GM18951 (cell line): Measurements from ENCODE around the gene CACTIN.
"Not testable (repeated sequence)": the region's sequence is repeated elsewhere in the genome, so short reads cannot be mapped to it uniquely, and the experiment has no call there.

Experiments used
- POLR2A ChIP-seq: IDR thresholded peaks from 4 replicates; pipeline ENCODE4 v1.6.1; 2011; ENCODE audit warnings: mild to moderate bottlenecking; ENCODE audit not compliant: insufficient read length, insufficient read depth; ENCODE audit errors: extremely low read depth
- in situ Hi-C: fragments of 300-500 bp; cut with MboI; formaldehyde crosslinking; loops from one replicate; pipeline ENCODE4 v1.12.0; 2022; ENCODE audit warnings: low sequenced_read_pairs, mixed read lengths, inconsistent platforms; ENCODE audit not compliant: unreplicated experiment

Gene CACTIN

DNA sequence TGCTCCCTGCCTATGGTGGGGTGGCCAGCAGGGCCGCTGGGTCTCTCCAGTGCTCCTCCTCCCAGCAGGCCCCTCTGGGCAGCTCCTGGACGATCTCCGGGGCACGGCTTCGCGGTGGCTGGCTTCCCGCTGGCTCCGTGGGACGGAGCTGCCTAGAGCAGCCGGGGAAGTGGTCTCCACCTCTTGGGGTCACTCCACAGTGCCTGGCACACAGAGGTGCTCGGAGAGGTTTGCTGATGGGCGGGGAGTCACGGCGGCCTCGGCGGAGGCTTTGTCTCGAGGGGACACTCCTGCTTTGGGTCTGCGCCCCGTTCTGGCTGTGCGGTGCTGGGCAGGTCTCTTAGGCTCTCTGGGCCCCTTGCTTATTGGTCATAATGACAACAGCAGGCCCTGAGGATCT is 9.9 kb upstream of the CACTIN start:
- TF ChIP-seq POLR2A = no peak
- in situ Hi-C loops = no loop called here

DNA sequence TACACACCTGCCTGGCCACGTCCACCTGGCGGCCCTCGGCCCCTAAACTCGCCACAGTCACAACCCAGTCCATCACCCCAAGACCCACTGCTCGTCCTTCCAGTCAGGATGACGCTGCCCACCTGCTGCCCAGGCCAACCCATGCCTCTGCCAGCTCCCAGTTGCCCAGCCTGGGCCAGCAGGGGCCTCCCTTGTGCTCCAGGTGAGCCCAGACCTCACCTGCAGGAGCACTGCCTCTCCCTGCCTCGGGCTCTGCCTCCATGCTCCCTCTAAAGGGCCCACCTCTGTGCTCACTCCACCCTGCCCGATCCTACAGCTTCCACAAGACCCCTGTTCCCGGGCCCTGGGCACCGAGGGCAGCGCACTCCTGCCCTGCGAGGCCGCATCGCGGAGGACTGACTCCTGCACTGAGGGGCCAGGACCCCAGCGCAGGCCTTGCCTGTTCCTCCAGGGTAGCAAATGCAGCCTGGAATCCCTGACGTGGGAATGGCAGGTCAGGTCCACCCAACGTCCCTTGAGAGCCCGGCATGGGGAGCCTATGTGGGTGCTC is 8.0 kb upstream of the CACTIN start:
- TF ChIP-seq POLR2A = no peak
- in situ Hi-C loops = no loop called here

DNA sequence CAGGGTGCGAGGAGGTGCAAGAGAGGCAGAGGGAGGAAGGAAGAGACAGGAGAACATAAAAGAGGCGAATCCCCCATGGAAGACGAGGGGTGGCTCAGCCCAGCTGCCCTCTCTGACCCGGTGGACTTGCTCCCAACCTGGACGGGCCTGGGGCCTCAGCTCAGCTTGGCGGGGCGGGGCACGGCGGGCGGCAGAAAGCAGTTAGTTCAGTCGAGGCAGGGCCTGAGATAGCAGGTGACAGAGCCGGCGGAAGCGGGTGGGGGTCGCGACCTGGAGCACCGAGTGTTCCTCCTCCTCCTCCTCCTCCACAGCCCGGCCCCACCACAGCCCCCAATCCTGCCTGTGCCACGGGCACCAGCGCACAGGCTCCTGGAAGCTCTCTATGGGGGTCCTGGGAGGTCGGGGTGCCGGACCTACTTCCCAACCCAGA is 7.0 kb upstream of the CACTIN start:
- in situ Hi-C loops = no loop called here

DNA sequence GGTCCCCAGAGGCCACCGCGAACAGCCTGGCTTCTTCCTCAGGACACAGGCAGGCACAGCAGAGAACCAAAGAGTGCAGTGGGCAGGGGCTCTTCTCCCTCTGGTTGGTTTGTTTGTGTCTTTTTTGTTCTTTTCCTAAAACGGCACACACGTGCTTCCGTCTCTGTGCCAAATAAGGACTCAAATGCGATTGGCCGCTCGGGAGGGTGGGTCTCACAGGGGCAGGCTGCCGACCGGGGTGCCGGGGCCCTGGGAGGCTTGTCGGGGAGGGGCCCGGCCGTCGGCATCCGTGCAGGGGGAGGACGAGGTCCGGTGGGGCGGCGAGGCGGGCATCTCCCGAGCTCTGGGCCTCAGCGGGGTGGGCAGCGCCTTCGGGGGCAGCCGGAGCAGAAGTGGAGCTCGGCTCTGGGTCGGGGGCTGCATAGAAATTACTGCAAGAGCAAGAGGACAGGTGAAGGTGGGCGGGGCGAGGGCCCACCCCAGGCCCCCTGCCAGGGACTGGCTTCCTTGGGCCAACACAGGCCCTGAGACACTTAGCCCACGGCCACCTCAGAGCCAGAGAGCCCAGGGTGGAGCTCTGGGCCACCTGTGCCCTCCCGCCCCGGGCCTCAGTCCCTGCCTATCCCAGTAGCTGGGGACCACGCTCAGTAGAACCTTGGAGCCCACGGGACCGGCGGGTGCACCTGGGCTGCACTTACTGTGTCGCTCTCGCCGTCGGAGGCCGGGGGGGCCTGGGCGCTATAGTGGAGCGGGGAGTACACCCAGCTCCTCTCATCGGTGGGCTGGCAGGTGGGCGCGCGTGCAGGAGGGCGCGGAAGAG is 6.4 kb upstream of the CACTIN start:
- no peak for TF ChIP-seq POLR2A
- in situ Hi-C loops = no loop called here

More for the DNA sequence above, 7.0 kb upstream of the CACTIN start:
- no peak for TF ChIP-seq POLR2A

DNA sequence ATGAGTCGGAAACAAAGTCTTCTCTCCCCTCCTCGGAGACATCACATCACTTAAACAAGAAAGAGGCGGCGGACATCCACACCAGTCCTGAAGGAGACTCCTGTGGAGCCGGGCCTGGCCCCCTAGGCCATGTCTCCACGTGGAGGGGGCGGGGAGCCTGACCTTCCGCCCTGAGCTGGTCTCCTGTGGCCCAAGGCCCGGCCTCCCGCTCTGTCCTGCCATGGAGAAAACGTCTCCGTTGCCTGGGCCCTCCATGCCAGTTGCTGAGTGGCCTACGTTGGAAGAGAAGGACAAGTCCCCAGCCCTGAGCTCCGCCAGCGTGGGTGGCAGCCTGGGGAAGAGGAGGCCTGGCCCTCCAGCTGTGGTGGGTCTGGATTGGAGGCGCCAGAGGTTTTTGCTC is 5.5 kb upstream of the CACTIN start:
- no peak for TF ChIP-seq POLR2A
- in situ Hi-C loops = no loop called here

DNA sequence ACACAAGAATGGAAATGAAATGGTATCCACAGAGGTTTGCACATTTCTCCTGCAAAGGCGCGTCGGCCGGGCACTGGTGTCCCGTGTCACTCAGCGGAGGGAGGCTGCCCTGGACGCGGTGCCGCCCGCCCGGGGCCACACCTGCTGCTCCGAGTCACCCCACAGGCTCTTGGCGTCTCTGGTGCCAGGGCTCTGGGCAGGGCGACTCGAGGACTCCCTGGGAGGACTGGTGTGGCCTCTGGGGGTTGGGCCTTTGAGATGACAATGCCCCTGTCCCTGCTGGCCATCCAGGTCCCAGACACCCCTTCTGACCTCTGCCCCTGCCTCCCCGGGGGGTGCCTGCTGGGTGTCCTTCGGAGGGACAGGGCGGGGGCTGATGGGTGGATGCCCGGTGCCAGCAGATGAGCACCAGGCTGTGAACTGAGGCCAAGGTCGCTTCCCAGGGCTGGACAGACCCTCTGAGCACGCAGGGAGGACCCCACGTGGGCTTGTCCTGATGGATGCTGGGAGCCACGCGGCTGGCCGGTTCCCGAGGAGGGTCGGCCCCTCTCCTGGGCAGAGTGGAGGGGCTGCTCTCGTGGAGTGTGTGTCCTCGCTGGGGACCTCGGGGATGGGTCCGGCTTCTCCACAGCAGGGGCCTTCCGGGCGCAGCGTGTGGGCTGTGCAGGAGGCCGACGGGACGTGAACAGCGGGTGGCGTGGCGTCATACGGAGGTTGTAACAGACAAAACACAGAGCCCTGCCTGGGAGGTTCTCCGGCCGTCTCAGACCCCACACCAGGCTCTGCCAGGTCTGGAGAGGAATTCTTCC is 4.7 kb upstream of the CACTIN start:
- no peak for TF ChIP-seq POLR2A
- in situ Hi-C loops = no loop called here

DNA sequence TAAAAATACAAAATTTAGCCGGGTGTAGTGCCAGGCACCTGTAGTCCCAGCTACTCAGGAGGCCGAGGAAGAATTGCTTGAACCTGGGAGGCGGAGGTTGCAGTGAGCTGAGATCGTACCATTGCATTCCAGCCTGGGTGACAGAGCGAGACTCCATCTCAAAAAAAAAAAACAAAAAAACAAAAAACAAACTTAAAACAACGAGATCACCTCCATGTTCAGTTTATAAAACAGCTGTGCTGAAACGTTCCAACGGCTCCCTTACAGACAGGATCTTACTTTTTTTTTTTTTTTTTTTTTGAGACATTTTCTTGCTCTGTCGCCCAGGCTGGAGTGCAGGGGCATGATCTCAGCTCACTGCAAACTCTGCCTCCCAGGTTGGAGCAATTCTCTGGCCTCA is 2.2 kb upstream of the CACTIN start:
- in situ Hi-C loops = not testable (repeated sequence)

DNA sequence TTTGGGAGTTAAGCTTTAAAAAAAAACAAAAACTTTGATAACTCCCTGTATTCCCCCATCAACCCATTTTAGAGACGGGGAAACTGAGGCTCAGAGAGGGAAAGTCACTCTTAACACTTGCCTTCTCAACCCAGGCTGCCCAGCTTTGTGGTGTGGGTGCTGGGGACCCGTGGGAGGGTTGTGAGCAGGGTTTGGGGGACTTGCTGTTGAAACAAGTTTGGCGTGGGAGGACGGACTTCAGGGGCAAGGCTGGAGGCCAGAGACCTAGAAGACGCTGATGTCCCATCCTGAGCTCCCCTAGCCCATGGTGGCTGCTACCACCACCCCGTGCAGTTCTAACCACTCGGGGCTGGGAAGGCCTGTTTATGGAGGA is 747 bp upstream of the CACTIN start:
- in situ Hi-C loops = no loop called here
- TF ChIP-seq POLR2A = no peak

DNA sequence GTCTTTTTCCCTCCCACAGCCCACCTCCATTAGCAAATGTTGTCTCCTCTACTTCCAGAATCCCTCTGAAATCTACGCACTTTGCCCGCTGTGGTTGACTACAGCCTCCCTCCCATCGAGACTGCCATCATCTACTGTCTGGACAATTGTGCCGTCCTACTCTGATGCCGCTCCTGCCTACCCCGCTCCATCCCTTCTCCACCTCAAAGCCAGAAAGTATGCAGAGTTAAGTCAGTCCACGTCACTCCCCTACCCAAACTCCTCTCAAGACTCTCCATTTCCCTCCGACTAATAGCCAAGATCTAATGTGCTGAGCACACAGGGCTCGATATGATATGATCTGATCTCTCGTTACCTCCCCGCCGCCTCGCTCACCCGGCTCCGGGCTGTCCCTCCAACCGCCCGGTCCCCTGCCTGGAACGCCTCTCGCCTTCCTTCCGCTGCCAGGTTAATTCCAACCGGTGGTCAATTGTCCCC is 556 bp downstream of the CACTIN start:
- no peak for TF ChIP-seq POLR2A
- in situ Hi-C loops = no loop called here

DNA sequence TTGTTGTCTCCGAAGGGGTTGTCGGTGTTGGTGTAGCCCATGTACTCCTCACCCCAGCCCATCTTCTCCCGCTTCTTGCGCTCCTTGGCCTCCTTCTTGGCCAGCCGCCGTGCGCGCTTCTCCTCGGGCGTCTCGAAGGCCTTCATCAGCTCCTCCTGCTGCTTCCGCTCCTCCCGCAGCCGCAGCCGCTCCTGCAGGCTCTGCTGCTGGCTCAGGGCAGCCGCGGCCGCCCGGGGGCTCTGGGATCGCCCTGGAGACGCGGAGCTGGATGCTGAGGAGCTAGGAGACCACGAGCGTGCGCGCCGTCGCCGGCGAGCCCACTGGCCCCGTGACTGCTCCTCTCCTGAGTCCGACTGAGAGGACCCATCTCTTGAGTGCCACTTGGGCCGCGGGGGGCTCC is 2.9 kb downstream of the CACTIN start:
- in situ Hi-C loops = no loop called here
- no peak for TF ChIP-seq POLR2A

DNA sequence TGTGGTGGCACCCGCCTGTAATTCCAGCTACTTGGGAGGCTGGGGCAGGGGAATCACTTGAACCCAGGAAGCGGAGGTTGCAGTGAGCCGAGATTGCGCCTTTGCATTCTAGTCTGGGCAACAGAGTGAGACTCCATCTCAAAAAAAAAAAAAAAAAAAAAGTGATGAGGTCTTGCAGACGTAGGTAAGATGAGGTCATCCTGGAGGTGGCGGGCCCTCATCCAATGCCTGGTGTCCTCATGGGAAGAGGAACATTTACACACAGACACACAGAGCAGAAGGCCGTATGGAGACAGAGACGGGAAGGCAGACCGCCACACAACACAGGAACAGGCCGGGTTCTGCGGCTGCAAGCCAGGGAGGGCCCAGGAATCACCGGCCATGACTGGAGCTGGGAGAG is 4.4 kb downstream of the CACTIN start:
- TF ChIP-seq POLR2A = no peak
- in situ Hi-C loops = no loop called here

DNA sequence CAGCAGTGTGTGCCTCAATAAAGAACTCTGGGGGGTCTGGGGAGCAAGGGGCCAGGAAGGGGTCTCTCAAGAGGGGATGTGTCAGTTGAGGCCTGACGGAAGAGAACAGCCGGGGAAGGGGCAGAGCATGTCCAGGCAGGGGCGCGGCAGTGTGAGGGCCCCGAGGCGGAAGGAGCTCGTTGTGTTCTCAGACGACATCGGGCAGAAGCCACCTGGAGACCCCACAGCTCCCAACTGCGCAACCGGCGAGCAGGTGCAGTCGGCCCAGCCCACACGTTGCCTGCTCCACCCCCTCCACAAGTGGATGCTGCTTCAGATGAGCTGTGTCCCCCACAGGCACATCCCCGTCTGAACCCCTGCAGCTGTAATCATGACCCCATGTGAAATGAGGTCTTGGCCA is 4.9 kb downstream of the CACTIN start:
- no peak for TF ChIP-seq POLR2A
- in situ Hi-C loops = no loop called here

DNA sequence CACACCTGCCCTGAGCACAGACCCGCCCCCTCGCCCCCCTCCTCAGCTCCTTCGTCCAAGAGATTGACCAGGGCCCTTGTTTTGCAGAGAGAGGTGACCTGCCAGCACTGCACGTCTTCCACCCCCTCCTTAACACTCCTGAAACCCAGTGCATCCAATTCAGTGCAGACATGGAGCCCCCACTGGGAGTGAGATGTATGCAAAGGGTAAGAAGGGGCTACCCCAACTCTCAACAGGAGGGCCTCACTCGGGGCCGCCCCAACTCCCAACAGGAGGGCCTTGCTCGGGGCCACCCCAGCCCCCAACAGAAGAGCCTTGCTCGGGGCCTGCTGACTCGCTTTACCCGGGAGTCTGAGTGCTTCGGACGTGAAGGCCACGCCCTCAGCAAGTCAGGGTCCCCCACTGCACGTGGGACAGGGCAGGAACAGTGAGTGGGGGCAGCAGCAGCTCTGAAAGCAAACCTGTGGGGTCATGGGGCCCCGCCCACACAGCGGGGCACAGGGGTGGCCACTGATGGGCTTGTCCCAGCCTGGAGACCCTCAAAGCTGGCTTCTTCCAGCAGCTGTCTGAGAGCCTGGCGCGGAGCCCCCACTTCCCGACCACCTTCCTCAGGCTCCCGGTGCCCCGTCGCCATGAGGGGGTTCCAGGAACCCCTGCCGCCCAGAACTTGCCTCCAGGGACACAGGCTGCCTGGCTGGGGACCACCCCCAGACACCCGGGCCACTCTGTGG is 5.6 kb downstream of the CACTIN start:
- in situ Hi-C loops = no loop called here

More for the DNA sequence above, 5.6 kb downstream of the CACTIN start:
- no peak for TF ChIP-seq POLR2A
